ENCODE results near the gene CHMP4B.

CHMP4B gene

GRCh38 chr20:33871362-33871761 lies 60.2 kb downstream of the CHMP4B start:
- DNase-seq, result no peak
- in situ Hi-C loops (cut with HindIII; ENCODE audit: low pct_ligation_motif_present, low pct_unique_long_range_greater_than_20kb, low sequenced_read_pairs), result no loop called here

- in situ Hi-C loops (cut with HindIII; ENCODE audit: low pct_ligation_motif_present, low pct_unique_long_range_greater_than_20kb, low sequenced_read_pairs), result no loop called here
- no peak for DNase-seq
Observed at GRCh38 chr20:33874129-33874528, 63.0 kb downstream of the CHMP4B start.

GRCh38 chr20:33875055-33875454 lies 63.9 kb downstream of the CHMP4B start:
- in situ Hi-C loops (cut with HindIII; ENCODE audit: low pct_ligation_motif_present, low pct_unique_long_range_greater_than_20kb, low sequenced_read_pairs), result no loop called here
- no peak for DNase-seq

GRCh38 chr20:33875534-33876026 lies 64.4 kb downstream of the CHMP4B start:
- DNase-seq, result no peak
- in situ Hi-C loops (cut with HindIII; ENCODE audit: low pct_ligation_motif_present, low pct_unique_long_range_greater_than_20kb, low sequenced_read_pairs), result no loop called here

- DNase-seq, result no peak
- in situ Hi-C loops (cut with HindIII; ENCODE audit: low pct_ligation_motif_present, low pct_unique_long_range_greater_than_20kb, low sequenced_read_pairs), result no loop called here
Observed at GRCh38 chr20:33878583-33878982, 67.4 kb downstream of the CHMP4B start.

- DNase-seq, result no peak
- in situ Hi-C loops (cut with HindIII; ENCODE audit: low pct_ligation_motif_present, low pct_unique_long_range_greater_than_20kb, low sequenced_read_pairs), result no loop called here
Observed at GRCh38 chr20:33880396-33880795, 69.2 kb downstream of the CHMP4B start.

GRCh38 chr20:33881989-33882388 lies 70.8 kb downstream of the CHMP4B start:
- in situ Hi-C loops (cut with HindIII; ENCODE audit: low pct_ligation_motif_present, low pct_unique_long_range_greater_than_20kb, low sequenced_read_pairs), result no loop called here
- DNase-seq, result no peak

- no peak for DNase-seq
- in situ Hi-C loops (cut with HindIII; ENCODE audit: low pct_ligation_motif_present, low pct_unique_long_range_greater_than_20kb, low sequenced_read_pairs), result no loop called here
Observed at GRCh38 chr20:33882481-33882880, 71.3 kb downstream of the CHMP4B start.

GRCh38 chr20:33883164-33883563 lies 72.0 kb downstream of the CHMP4B start:
- in situ Hi-C loops (cut with HindIII; ENCODE audit: low pct_ligation_motif_present, low pct_unique_long_range_greater_than_20kb, low sequenced_read_pairs), result no loop called here
- no peak for DNase-seq

GRCh38 chr20:33884633-33885032 lies 73.5 kb downstream of the CHMP4B start:
- DNase-seq, result no peak
- in situ Hi-C loops (cut with HindIII; ENCODE audit: low pct_ligation_motif_present, low pct_unique_long_range_greater_than_20kb, low sequenced_read_pairs), result no loop called here

GRCh38 chr20:33889312-33889711 lies 78.2 kb downstream of the CHMP4B start:
- in situ Hi-C loops (cut with HindIII; ENCODE audit: low pct_ligation_motif_present, low pct_unique_long_range_greater_than_20kb, low sequenced_read_pairs), result no loop called here

GRCh38 chr20:33890557-33890956 lies 79.4 kb downstream of the CHMP4B start:
- in situ Hi-C loops (cut with HindIII; ENCODE audit: low pct_ligation_motif_present, low pct_unique_long_range_greater_than_20kb, low sequenced_read_pairs), result no loop called here
- DNase-seq, result no peak

More at GRCh38 chr20:33889312-33889711, 78.2 kb downstream of the CHMP4B start:
- no peak for DNase-seq

- in situ Hi-C loops (cut with HindIII; ENCODE audit: low pct_ligation_motif_present, low pct_unique_long_range_greater_than_20kb, low sequenced_read_pairs), result no loop called here
- DNase-seq, result no peak
Observed at GRCh38 chr20:33893314-33893713, 82.2 kb downstream of the CHMP4B start.

GRCh38 chr20:33894798-33895197 lies 83.7 kb downstream of the CHMP4B start:
- in situ Hi-C loops (cut with HindIII; ENCODE audit: low pct_ligation_motif_present, low pct_unique_long_range_greater_than_20kb, low sequenced_read_pairs), result no loop called here
- no peak for DNase-seq

GRCh38 chr20:33896509-33896908 lies 85.4 kb downstream of the CHMP4B start:
- in situ Hi-C loops (cut with HindIII; ENCODE audit: low pct_ligation_motif_present, low pct_unique_long_range_greater_than_20kb, low sequenced_read_pairs), result no loop called here
- no peak for DNase-seq

- in situ Hi-C loops (cut with HindIII; ENCODE audit: low pct_ligation_motif_present, low pct_unique_long_range_greater_than_20kb, low sequenced_read_pairs), result no loop called here
- no peak for DNase-seq
Observed at GRCh38 chr20:33897313-33897912, 86.3 kb downstream of the CHMP4B start.

- no peak for DNase-seq
- in situ Hi-C loops (cut with HindIII; ENCODE audit: low pct_ligation_motif_present, low pct_unique_long_range_greater_than_20kb, low sequenced_read_pairs), result no loop called here
Observed at GRCh38 chr20:33899106-33899505, 88.0 kb downstream of the CHMP4B start.

- in situ Hi-C loops (cut with HindIII; ENCODE audit: low pct_ligation_motif_present, low pct_unique_long_range_greater_than_20kb, low sequenced_read_pairs), result no loop called here
- no peak for DNase-seq
Observed at GRCh38 chr20:33900521-33901131, 89.5 kb downstream of the CHMP4B start.

- in situ Hi-C loops (cut with HindIII; ENCODE audit: low pct_ligation_motif_present, low pct_unique_long_range_greater_than_20kb, low sequenced_read_pairs), result no loop called here
- no peak for DNase-seq
Observed at GRCh38 chr20:33901132-33901523, 90.0 kb downstream of the CHMP4B start.

GRCh38 chr20:33902011-33902410 lies 90.9 kb downstream of the CHMP4B start:
- in situ Hi-C loops (cut with HindIII; ENCODE audit: low pct_ligation_motif_present, low pct_unique_long_range_greater_than_20kb, low sequenced_read_pairs), result no loop called here
- no peak for DNase-seq
